GM19193 (cell line): ENCODE results near the gene ZDHHC11.

Source experiments
- POLR2A ChIP-seq: IDR thresholded peaks from 4 replicates; pipeline ENCODE4 v1.6.1; 2011; ENCODE audit not compliant: insufficient read depth, insufficient read length; ENCODE audit errors: extremely low read depth

Gene ZDHHC11

GRCh38 chr5:865771-866170 is 15.0 kb upstream of the ZDHHC11 start:
- no peak for TF ChIP-seq POLR2A

- TF ChIP-seq POLR2A: no peak
Measured at GRCh38 chr5:865168-865521, 14.4 kb upstream of the ZDHHC11 start.

- TF ChIP-seq POLR2A: no peak
Measured at GRCh38 chr5:864492-865167, 13.8 kb upstream of the ZDHHC11 start.

GRCh38 chr5:863244-863805 is 12.5 kb upstream of the ZDHHC11 start:
- TF ChIP-seq POLR2A: no peak

GRCh38 chr5:862367-863243 is 11.8 kb upstream of the ZDHHC11 start:
- TF ChIP-seq POLR2A: no peak

- no peak for TF ChIP-seq POLR2A
Measured at GRCh38 chr5:861442-862366, 10.9 kb upstream of the ZDHHC11 start.

- TF ChIP-seq POLR2A: no peak
Measured at GRCh38 chr5:860506-861150, 9.8 kb upstream of the ZDHHC11 start.

GRCh38 chr5:859798-860296 is 9.1 kb upstream of the ZDHHC11 start:
- TF ChIP-seq POLR2A: no peak

GRCh38 chr5:859391-859790 is 8.6 kb upstream of the ZDHHC11 start:
- no peak for TF ChIP-seq POLR2A

GRCh38 chr5:858726-859125 is 7.9 kb upstream of the ZDHHC11 start:
- TF ChIP-seq POLR2A: no peak

GRCh38 chr5:856531-857425 is 6.0 kb upstream of the ZDHHC11 start:
- no peak for TF ChIP-seq POLR2A

- no peak for TF ChIP-seq POLR2A
Measured at GRCh38 chr5:855771-856530, 5.2 kb upstream of the ZDHHC11 start.
